NCI-H2029 treated with DMSO at 0.1 percent for 48 hours (cell line): ENCODE data around the gene BHLHE23.

Experiments used
- DNase-seq: peaks from one replicate; lab custom pipeline; 2025; lab: John Stamatoyannopoulos, UW

The BHLHE23 gene

GRCh38 chr20:62971950-62972844, 34.6 kb downstream of the BHLHE23 start:
- peak; percentile 20 for DNase-seq

GRCh38 chr20:62971211-62971949, 35.4 kb downstream of the BHLHE23 start:
- DNase-seq, result no peak

GRCh38 chr20:62970307-62971210, 36.2 kb downstream of the BHLHE23 start:
- DNase-seq, result no peak

GRCh38 chr20:62969939-62970306, 36.8 kb downstream of the BHLHE23 start:
- no peak for DNase-seq

DNA sequence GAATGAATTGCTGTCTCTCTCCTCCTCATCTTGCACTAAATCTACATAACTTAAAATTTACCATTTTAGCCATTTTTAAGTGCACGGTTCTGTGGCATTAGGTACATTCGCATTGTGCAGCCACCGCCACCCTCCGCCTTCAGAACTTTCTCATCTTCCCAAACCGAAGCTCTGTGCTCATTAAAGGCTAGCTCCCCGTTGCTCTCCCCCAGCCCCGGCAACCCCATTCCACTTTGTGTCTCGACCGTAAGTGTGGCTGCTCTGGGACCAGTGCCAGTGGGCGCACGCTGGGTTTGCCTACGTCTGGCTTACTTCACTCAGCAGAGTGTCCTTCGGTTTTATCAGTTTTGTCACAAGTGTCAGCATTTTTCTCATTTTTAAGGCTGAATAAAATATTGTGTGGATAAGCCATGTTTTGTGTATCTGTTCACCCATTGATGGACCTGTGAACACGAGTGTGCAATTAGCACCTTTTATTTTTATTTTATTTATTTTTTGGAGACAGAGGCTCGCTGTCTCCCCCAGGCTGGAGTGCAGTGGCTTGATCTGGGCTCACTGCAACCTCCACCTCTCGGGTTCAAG, 37.5 kb downstream of the BHLHE23 start:
- no peak for DNase-seq

DNA sequence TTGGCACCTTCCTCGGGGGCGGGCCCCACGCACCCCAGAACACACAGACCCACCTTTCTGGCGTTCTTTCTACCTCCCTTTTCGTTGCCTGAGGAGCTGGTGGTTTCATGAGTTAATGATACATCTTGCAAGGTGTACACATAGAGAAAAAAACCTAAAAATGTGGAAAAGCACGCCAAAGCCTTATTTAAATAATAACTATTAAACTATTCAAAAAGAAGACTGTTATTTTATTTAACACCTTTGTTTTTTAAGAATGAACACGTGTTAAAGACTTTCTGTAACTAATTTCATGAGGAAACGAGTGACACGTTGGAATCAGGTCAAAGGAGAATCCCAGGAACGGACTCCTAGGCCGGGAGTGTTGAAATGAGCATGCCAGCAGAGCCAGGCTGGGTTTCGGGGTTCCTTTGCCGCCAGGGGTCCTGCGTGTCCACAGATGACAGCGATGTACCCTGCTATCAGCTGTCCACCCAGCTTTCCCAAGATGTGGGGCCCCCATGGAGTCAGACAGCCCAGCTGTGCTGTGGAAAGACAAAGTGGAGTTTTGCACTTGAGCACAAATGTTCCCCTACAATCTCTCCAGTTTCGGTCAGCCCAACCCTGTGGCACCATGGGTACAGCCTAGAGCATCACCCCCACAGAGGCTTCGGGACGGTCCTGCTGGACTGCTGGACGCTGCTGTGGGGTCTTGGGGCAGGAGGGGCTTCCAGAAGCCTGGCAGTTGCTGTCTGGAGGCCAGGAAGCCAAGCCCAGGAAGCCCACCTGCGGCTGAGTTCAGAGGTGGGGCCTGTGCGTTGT, 38.2 kb downstream of the BHLHE23 start:
- DNase-seq, result no peak

DNA sequence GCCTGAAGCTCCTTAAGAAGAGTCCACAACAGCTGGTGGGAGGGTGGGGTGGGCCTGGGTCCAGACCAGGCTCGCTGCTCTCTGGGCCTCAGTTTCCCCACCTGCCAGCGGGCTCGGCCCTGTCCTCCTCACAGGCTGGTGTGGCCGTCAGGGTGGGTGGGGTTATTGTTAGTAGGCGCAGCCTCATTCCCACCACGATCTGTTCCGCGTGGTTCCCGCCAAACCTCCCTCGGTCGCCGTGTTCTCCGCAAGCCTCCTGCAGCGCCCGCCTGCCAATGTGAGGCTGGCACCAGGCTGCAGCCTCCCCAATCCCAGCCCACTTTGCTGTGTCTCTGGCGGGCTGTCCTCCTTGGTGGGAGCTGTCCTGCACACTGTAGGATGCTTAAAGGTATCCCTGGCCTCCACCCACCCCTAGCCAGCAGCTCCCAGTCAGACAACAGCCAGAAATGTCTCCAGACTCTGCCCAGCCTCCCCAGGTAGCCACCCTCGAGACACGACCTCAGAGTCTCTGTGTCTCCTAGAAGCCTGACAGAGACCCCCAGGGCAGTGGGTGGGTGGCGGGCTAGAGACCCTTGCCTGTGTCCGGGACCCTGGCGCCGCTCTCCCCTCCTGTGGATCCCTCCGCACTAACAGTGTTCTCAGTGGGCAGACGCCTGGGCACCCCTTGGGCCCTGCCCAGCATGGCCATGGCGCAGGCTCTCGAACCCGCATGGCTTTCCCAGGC, 39.0 kb downstream of the BHLHE23 start:
- no peak for DNase-seq

DNA sequence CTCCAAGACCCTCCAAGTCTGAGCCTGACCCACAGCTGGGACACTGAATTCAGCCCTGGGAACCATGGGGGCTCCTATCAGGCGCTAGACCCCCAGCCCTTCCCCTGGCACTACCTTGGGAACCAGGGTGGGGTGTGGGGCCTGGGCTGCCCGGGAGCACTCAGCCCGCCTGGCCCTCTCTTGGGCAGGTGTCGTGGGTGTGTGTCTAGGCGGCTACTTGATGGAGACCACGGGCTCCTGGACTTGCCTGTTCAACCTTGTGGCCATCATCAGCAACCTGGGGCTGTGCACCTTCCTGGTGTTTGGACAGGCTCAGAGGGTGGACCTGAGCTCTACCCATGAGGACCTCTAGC, 39.6 kb downstream of the BHLHE23 start:
- DNase-seq, result no peak

DNA sequence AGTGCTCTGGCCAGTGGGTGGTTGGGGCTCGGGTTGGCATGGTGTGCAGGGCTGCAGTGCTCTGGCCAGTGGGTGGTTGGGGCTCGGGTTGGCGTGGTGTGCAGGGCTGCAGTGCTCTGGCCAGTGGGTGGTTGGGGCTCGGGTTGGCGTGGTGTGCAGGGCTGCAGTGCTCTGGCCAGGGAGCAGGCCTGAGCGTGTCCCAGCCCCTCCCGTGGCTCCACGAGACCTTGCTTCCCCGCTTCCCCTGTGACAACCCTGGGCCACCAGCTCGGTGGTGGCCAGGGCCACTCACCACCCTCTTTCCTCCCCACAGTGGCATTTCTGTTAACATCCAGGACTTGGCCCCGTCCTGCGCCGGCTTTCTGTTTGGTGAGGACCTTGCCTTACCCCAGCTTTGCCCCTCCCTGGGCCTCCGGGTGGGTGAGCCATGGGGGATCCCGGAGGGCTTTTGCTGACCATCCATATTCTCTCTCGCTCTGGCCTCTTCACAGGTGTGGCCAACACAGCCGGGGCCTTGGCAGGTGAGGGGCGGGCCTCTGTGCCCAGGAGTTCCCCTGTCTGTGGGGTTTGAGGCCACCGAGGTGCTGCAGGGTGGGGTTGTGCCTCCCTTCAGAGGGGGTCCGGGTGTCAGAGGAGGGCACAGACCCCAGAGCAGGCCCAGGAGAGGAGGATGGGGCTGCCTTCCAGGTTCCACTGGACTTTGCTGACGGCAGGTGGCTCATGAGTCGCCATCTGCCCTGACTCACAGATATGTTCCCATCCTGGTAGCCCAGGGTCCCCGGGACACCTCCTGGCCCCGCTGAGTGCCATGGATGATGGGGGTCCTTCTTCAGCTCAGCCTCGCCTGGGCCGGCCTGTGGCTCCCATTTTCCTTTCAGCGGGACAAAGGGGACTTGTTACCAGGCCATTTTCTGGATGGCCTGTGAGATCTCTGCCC, 40.3 kb downstream of the BHLHE23 start:
- DNase-seq, result no peak

DNA sequence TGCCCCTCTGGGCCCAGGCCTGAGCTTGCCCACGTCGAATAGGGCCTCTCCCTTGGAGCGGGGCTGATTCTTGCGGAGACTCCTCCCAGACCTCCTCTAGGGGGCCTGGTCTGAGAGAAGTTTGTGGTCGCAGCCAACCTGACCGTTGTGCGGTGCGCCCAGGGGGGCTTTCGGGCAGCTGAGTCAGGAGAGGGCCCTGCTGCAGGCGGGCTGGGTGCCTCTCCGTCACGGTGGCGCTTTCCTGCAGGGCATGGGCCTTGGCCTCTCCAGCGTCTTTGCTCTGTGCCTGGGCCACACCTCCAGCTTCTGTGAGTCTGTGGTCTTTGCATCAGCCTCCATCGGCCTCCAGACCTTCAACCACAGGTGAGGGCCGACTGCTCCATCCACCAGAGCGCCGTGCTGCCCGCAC, 41.4 kb downstream of the BHLHE23 start:
- no peak for DNase-seq

DNA sequence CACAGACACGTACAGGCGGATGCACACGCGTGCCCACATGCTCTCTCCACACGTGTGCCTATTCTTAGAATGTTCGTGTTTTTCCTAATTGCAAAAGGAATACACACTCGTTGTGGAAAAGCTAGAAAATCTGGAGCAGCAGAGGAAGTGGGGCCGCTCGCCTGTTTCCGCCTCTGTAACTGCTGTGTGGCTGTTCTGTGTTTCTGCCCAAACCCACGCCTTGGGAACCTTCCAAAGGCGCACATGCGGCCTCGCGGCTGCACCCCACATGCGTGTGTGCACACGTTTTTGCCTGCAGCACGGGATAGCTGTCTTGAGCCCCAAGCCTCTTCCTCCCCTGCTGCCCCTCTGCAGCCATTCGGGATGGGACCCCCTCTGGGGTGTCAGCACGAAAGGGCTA, 42.1 kb downstream of the BHLHE23 start:
- no peak for DNase-seq

DNA sequence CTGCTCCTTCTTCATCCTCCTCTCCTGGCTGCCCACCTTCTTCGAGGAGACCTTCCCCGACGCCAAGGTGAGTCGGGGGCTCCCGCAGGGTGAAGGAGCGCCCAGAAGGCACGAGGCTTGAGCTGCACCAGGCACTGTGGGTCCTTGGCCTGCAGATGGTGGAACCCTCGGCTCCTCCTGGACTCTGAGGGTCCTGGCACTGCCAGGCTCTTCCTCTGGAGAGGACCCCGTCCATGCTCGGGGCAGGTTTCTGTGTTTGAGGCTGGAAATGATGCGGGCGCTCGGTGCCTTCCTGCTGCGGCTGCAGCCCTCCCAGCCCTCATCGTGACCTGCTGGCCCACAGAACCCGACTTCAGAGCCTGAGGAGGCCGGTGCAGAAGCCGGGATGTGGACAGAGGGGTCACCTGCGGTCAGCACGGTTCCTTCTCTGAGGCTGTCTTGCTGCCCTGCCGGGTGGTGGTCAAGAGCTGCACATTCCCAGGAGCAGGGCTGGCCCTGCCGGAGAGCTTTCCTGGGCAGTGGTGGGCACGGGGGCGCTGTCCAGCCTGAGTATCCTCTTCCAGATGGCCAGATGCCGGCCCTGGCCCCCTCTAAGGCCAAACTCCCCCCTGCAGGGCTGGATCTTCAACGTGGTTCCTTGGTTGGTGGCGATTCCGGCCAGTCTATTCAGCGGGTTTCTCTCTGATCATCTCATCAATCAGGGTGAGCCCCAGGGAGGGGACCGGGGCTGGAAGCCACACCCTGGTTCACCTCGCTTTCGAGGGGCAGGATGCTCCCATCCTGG, 43.0 kb downstream of the BHLHE23 start:
- no peak for DNase-seq

- no peak for DNase-seq
Measured at GRCh38 chr20:62962891-62963613, 43.7 kb downstream of the BHLHE23 start.

GRCh38 chr20:62962221-62962879, 44.4 kb downstream of the BHLHE23 start:
- DNase-seq, result no peak

DNA sequence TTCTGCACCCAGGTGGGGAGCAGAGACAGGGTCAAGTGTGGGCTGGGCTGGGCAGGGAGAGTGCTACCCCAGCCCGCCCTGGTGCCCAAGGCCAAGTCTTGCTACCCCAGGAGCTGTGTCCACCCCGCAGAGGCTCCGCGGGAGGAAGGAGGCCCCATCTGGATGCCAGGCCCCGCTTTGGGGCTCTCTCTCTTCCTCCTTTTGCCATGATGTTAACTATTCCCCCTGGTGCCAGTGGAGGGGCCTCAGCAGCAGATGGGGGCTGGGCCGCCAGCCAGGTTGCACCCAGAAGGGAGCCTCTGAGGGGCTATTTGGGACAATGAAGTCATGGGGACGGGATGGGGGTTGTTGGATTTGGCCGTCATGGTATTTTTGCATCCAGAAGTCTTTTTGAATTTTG, 45.0 kb downstream of the BHLHE23 start:
- DNase-seq, result no peak

DNA sequence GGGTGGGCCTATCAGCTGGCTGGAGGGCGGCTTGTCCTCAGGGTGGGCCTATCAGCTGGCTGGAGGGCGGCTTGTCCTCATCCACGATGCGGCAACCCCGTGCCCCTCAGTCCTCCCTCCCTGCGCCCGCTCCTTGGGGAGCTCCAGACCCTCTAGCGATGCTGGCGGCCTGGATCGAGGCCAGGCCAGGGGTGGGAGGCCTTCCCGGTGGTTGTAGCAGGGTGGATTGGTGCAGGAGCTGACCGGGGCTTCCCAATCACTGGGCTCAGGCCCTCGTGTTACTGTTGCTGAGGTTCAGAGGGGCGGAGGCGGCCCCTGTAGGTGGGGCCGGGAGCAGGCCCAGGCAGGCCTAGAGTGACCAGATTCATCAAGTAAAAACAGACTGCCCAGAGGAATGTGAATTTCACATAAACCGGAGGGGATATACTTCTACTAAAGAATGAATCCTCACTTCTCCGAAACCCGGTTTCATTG, 45.4 kb downstream of the BHLHE23 start:
- no peak for DNase-seq
